Measurements from ENCODE around the gene EGFL8. TPM values are rescaled to one million over a fixed set of nuclear protein-coding genes. Genes with fewer than 3 reads are reported as not detected.
"Not testable (repeated sequence)": the region's sequence is repeated elsewhere in the genome, so short reads cannot be mapped to it uniquely, and the experiment has no call there.

Gene EGFL8
- total RNA-seq, 2 donors from 2014 or later = 6.7 to 10.1 TPM

DNA sequence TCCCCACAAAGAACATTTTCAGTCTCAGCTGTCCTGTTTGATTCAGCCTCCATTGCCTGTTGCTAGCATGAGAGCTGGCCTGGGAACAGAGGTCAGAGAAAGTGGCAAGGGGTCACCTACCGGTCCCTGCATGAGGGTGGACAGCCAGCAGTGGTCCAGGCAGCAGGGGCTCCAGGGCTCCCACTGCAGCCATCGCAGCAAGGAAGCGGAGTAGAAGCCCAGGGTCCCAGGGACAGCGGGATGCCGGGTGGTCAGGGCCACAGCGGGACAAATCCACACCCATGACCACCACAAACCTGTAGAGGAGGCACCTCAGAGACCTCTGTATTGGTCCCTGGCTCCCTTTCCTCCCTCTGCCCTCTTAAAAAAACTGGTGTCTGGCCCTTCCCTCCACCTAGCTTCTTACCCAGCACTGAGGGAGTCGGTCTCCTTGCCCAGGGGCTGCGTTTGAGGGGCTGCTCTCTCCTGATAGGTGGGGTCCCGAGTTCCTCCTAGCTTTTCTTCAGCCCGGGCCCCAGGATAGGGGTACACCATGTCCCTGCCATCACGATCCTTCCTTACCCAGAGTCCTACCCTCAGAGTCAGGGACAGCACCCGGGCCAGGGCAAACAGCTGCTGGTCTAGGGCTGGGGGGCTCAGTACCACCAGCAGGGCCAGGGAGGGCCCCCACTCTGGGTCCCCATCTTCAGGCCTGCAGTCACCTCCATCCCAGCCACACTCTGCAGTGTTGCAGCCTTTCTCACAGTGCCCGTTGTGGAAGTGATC is 36.5 kb downstream of the EGFL8 start:
- no peak overlapping the region for H3K27ac Mint-ChIP-seq

DNA sequence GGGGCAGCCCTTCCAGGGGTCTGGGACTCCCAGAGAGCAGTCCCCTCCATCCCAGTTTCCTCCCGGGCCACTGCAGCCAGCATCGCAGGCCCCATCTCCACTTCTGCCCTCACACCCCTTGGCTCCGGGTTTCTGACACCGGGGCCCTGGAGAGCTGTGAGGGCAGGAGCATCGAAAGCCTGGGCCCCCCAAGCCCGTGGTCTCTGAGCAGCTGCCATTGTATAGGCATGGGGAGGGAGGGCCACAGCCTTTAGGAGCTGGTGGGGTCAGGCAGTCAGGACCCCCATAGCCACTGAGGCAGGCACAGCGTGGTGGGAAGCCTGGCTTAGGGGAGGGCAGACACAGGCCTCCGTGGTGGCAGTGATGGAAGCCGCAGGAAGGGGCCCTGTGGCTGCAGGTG is 37.8 kb downstream of the EGFL8 start:
- no peaks in the 10 kb centered on the region for H3K36me3 Mint-ChIP-seq (ENCODE audit: low read depth)
- H3K27me3 Mint-ChIP-seq = peaks cover 3% of the 10 kb centered on the region
- no peak overlapping the region for H3K4me3 Mint-ChIP-seq
- H3K4me1 Mint-ChIP-seq = no peaks in the 10 kb centered on the region
- no peak for ATAC-seq (replicated peaks)
- no peaks in the 10 kb centered on the region for H3K9me3 Mint-ChIP-seq
- H3K27ac Mint-ChIP-seq = no peak overlapping the region

More for the DNA sequence above, 36.5 kb downstream of the EGFL8 start:
- no peak for ATAC-seq (replicated peaks)
- H3K27me3 Mint-ChIP-seq = peaks cover 3% of the 10 kb centered on the region
- no peaks in the 10 kb centered on the region for H3K9me3 Mint-ChIP-seq
- peaks cover 4% of the 10 kb centered on the region for H3K4me1 Mint-ChIP-seq
- no peaks in the 10 kb centered on the region for H3K36me3 Mint-ChIP-seq (ENCODE audit: low read depth)
- no peak overlapping the region for H3K4me3 Mint-ChIP-seq

DNA sequence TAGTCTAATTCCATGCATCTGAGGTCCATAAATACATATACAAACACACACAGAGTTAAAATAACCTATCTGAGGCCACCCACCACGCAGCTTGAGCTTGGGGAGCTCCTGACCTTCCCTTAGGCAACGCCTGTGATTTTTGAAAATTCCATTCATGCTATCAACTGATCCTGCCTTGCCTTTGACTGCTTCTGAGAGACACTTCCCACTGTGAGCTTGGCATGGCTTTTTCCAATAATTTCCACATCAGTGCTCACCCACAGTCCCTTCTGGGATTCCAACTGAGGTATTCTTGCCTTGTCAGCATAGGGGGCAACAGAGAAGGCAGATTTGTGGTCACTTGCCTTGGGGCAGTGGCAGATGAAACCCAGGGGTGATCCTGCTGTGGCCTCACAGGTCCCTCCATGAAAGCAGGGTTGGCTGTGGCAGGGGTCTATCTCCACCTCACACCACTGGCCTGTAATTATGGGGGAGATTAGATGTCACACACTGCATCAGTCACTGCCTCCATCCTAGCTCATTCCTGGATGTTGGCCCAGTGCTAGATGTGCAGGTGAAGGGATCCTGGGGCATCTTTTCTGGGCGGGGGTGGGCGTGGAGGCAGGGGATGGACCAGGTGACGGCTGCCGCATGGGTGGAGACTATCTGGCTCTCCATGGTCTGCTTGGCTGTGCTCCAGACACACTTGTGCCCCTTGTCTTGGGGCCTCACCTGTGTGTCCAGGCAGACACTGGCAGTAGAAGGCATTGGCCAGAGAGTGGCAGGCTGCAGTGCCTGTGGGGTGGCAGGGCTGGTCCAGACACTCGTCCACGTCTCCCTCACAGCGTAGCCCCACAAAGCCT is 39.3 kb downstream of the EGFL8 start:
- no peak for ATAC-seq (replicated peaks)
- Mint-ChIP-seq H3K4me3 (no peak overlapping the region), H3K36me3 (ENCODE audit: low read depth) (no peaks in the 10 kb centered on the region), H3K27ac (no peak overlapping the region), H3K4me1 (no peaks in the 10 kb centered on the region), H3K9me3 (no peaks in the 10 kb centered on the region), H3K27me3 (peaks cover 3% of the 10 kb centered on the region)

DNA sequence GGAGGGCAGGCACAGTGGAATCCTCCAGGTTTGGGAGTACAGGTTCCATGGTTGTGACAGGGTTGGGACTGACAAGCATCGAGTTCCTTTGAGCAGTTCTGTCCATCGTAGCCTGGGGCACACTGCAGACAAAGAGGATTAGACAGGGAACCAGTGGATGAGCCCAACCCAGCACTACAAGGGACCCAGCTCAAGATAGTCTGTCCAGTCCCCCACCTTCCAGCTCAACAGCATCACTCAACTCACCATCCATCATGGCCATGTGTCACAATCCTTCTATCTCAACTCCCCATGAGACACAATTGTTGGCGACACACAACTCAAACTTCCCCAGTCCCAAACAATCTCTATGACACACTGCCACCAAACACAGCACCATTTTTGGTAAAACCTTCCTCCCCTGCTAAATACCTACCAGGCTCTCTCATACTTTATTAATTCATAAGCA is 39.9 kb downstream of the EGFL8 start:
- no peak for ATAC-seq (replicated peaks)
- Mint-ChIP-seq H3K27ac (no peak overlapping the region), H3K4me3 (no peak overlapping the region), H3K9me3 (no peaks in the 10 kb centered on the region), H3K27me3 (peaks cover 3% of the 10 kb centered on the region), H3K4me1 (no peaks in the 10 kb centered on the region), H3K36me3 (ENCODE audit: low read depth) (no peaks in the 10 kb centered on the region)

DNA sequence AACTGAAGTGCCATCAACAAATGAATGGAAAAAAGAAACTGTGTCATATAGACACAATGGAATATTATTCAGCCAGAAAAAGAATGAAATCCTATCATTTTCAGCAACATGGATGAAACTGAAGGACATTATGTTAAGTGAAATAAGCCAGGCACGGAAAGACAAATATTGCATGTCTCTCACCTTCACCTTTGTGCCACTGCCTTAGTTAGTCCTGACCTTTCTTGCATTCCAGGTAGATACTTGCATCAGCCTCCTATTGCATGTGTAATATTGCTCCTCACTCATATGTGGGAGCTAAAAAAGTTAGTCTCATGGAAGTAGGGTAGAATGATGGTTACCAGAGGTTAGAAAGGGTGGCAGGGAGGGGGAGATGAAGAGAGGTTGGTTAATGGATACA is 44.6 kb downstream of the EGFL8 start:
- Mint-ChIP-seq H3K4me3 (no peak overlapping the region), H3K9me3 (no peaks in the 10 kb centered on the region), H3K27ac (no peak overlapping the region), H3K36me3 (ENCODE audit: low read depth) (no peaks in the 10 kb centered on the region), H3K27me3 (no peaks in the 10 kb centered on the region), H3K4me1 (no peaks in the 10 kb centered on the region)
- ATAC-seq (replicated peaks) = no peak

DNA sequence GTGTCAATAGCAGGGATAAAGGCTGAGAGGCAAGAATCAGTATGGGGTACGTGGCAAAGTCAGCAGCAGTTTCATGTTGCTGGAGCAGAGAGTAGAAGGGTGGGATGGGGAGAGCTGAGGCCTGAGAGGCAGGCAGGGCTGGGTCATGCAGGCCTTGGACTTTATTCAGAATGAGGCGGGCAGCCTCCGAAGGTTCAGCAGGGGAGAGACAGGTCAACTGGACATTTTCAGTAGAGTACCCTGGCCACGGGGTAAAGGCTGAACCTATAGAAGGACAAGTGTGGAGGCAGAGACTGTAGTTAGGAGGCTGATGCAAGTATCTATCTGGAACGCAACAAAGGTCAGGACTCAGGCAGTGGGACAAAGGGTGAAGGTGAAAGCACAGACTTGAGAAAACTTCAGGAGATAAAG is 45.8 kb downstream of the EGFL8 start:
- no peak overlapping the region for H3K4me3 Mint-ChIP-seq
- no peak overlapping the region for H3K27ac Mint-ChIP-seq
- H3K4me1 Mint-ChIP-seq = no peaks in the 10 kb centered on the region
- no peak for ATAC-seq (replicated peaks)
- no peaks in the 10 kb centered on the region for H3K27me3 Mint-ChIP-seq
- H3K36me3 Mint-ChIP-seq (ENCODE audit: low read depth) = no peaks in the 10 kb centered on the region
- no peaks in the 10 kb centered on the region for H3K9me3 Mint-ChIP-seq

DNA sequence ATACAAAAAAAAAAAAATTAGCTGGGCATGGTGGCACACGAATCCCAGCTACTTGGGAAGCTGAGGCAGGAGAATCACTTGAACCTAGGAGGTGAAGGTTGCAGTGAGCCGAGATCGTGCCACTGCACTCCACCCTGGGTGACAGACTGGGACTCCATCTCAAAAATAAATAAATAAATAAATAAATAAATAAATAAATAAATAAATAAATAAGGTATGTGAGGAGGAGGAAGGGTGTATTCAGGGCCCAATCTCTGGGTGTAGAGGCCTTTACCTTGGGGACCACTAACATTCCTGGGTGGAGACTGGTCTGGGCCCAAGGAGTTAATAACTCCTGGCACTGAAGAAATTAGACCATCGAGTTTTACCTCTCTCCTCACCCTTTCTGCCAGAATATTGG is 47.0 kb downstream of the EGFL8 start:
- not testable (repeated sequence) for H3K27me3 Mint-ChIP-seq; ATAC-seq (replicated peaks); H3K36me3 Mint-ChIP-seq (ENCODE audit: low read depth); H3K27ac Mint-ChIP-seq; H3K4me1 Mint-ChIP-seq; H3K9me3 Mint-ChIP-seq; H3K4me3 Mint-ChIP-seq

DNA sequence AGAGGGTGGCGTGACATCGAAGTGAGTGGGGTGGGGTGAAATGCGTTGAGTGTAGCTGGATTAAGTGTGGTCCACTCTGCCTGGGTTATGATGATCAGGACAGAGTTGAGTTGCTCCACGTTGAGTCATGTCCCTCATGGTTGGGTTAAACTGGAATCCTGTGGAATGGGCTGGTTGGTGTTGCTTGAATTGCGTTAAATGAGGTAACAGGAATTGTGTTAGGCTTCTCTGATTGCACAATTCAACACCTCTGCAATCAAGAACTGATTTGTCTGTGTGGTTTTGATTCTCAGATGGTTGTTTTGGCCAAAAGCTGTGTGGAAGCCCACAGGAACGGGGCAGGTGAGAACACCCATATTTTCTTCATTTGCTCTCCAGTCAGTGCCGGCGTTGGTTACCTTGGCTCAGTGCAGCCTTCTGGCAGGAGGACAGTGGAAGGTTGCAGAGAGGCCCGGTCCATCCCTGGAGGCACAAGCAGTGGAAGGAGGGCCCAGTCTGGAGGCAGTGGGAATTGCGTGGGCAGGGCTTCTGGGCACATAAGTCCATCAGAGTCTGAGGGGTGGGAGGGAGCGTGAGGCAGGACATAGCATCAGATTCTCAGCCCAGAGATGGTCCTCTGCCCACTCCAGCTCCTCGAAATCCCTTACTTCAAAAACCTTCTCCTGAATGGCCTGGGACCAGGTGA is 47.8 kb downstream of the EGFL8 start:
- Mint-ChIP-seq H3K9me3 (no peaks in the 10 kb centered on the region), H3K27ac (no peak overlapping the region), H3K36me3 (ENCODE audit: low read depth) (no peaks in the 10 kb centered on the region), H3K4me3 (no peak overlapping the region), H3K4me1 (no peaks in the 10 kb centered on the region), H3K27me3 (no peaks in the 10 kb centered on the region)
- no peak for ATAC-seq (replicated peaks)

DNA sequence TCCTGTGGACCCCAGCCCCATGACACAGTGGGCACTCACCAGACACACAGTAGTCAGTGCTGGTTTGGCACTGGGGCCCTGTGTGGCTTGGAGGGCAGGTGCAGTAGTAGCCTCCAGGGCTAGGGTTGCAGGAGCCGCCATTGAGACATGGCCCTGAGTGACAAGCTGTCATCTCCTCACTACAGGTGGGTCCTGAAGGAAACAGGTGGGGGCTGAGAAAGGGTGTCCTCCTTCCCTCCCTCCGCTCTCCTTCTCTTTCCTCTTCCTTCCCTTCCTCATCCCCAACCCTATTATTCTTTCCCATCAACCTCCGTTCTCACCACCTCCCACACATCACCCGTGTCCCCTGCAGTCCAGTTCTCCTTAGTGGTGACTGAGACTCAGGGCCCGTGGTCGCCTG is 49.3 kb downstream of the EGFL8 start:
- Mint-ChIP-seq H3K27me3 (no peaks in the 10 kb centered on the region), H3K9me3 (no peaks in the 10 kb centered on the region), H3K36me3 (ENCODE audit: low read depth) (no peaks in the 10 kb centered on the region), H3K4me1 (no peaks in the 10 kb centered on the region), H3K27ac (no peak overlapping the region), H3K4me3 (no peak overlapping the region)
- no peak for ATAC-seq (replicated peaks)

DNA sequence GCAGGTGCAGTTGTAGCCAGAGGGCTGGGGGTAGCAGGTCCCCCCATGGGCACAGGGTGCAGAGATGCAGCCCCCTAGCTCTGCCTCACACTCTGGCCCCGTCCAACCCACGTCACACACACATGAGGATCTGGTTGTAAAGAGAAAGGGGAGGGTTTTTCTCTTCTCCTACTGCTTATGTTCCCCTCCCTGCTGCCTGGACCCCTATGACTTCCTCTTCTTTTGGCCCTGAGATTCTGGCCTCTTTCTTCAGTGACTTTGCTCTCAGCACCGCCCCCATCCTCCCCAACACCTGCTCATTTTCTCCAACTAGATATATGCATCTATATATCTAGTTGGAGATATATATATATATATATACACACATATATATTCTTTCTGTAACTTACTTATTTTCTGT is 49.7 kb downstream of the EGFL8 start:
- H3K36me3 Mint-ChIP-seq (ENCODE audit: low read depth) = no peaks in the 10 kb centered on the region
- no peaks in the 10 kb centered on the region for H3K4me1 Mint-ChIP-seq
- no peaks in the 10 kb centered on the region for H3K27me3 Mint-ChIP-seq
- H3K27ac Mint-ChIP-seq = no peak overlapping the region
- H3K9me3 Mint-ChIP-seq = no peaks in the 10 kb centered on the region
- ATAC-seq (replicated peaks) = no peak
- no peak overlapping the region for H3K4me3 Mint-ChIP-seq

DNA sequence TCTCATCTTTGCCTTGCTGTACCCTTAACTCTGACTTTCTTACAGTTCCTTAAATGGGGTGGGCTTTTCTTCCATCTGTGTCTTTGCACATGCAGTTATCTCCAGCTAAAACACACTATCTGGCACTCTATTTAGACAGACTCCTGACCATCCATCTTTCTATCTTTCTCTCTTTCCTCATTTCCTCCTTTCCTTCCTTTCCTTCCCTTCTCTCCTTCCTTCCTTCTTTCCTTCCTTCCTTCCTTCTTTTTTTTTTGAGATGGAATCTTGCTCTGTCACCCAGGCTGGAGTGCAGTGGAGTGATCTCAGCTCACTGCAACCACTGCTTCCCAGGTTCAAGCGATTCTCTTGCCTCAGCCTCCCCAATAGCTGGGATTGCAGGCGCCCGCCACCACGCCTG is 51.2 kb downstream of the EGFL8 start:
- Mint-ChIP-seq H3K4me3 (no peak overlapping the region), H3K27ac (no peak overlapping the region), H3K4me1 (no peaks in the 10 kb centered on the region), H3K27me3 (no peaks in the 10 kb centered on the region), H3K36me3 (ENCODE audit: low read depth) (no peaks in the 10 kb centered on the region), H3K9me3 (no peaks in the 10 kb centered on the region)
- no peak for ATAC-seq (replicated peaks)

DNA sequence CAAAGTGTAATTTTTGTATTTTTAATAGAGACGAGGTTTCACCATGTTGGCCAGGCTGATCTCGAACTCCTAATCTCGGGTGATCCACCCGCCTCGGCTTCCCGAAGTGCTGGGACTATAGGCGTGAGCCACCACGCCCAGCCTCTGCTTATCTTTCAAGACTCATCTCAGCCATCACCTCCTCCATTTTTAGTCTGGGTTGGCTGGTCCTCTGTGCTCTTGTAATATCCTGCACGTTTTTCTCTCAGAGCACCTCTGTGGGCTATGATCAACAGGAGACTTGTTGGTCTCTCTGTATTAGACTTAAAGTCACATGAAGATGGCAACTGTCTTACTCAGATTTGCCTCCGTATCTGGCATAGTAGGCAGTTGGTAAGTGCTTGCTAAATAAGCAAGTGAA is 51.9 kb downstream of the EGFL8 start:
- Mint-ChIP-seq H3K4me1 (no peaks in the 10 kb centered on the region), H3K9me3 (no peaks in the 10 kb centered on the region), H3K27me3 (no peaks in the 10 kb centered on the region), H3K4me3 (no peak overlapping the region), H3K27ac (no peak overlapping the region), H3K36me3 (ENCODE audit: low read depth) (no peaks in the 10 kb centered on the region)
- no peak for ATAC-seq (replicated peaks)

DNA sequence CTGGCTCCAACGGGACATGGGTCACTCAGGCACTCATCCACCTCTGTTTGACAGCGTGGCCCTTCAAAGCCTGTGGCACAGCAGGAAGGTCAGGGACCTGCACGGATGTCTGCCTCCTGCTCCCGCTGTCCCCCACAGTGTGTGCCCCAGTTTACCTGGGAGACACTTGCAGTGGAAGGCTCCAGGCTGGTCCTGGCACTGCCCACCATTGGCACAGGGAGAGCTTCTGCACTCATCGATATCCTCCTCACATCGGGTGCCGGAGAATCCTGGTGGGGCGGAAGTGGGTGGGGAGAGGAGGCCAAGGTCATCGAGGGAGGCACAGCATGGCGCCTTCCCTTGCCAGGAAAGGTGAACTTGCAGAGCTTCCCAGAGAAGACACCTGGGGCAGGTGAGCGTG is 52.6 kb downstream of the EGFL8 start:
- Mint-ChIP-seq H3K4me1 (no peaks in the 10 kb centered on the region), H3K4me3 (no peak overlapping the region), H3K36me3 (ENCODE audit: low read depth) (no peaks in the 10 kb centered on the region), H3K9me3 (no peaks in the 10 kb centered on the region), H3K27ac (no peak overlapping the region), H3K27me3 (no peaks in the 10 kb centered on the region)
- ATAC-seq (replicated peaks) = no peak
